Stimulated activated CD4-positive, alpha-beta T cell treated with anti-CD3 and anti-CD28 coated beads, Interleukin-4, amount 100 ng/mL, for 48 hours (primary cell): ENCODE data around the gene PRIM2.
"Not testable (repeated sequence)": the region's sequence is repeated elsewhere in the genome, so short reads cannot be mapped to it uniquely, and the experiment has no call there.

Experiments used
- DNase-seq, 2 donors: peaks; one replicate each; pipeline ENCODE4 v3.0.0-alpha.2; 2020; ENCODE audit warnings: low read depth in 2 of 2

The PRIM2 gene

DNA sequence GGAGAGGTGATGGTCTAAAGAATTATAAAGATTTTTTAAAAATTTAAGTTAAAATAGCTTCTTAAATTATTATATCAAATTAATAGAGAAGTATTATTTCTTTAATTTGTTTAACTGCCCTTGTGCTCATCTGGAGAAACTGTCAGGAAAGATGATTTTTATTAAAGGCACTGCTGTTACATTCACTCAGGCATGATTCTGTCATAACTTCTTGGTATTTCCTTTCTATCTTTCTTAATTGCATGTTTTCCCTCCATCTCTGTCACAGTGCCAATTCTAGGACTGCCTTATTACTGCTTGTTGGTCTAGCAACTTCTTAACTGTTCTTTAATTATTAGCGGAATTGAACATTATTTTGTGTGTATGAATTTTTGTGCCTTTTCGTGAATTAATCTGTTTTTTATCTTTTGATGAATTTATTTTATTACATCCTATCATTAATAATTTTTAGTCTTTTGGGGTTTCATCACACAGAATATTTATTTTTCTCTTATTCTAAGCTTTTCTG lies 47.7 kb downstream of the PRIM2 start:
- not testable (repeated sequence) for DNase-seq

GRCh38 chr6:57368965-57369731 lies 51.7 kb downstream of the PRIM2 start:
- DNase-seq: not testable (repeated sequence)

GRCh38 chr6:57371779-57372178 lies 54.3 kb downstream of the PRIM2 start:
- DNase-seq: not testable (repeated sequence)

DNA sequence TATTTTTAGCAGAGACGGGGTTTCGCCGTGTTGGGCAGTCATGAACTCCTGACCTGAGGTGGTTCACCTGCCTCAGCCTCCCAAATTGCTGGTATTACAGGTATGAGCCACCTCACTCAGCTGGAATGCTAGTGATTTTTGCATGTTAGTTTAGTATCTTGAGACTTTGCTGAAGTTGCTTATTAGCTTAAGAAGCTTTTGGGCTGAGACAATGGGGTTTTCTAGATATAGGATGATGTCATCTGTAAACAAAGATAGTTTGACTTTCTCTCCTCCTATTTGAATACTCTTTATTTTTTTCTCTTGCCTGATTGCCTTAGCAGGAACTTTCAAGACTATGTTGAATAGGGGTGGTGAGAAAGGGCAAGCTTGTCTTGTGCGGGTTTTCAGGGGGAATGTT lies 57.3 kb downstream of the PRIM2 start:
- DNase-seq: not testable (repeated sequence)

GRCh38 chr6:57376083-57376482 lies 58.7 kb downstream of the PRIM2 start:
- not testable (repeated sequence) for DNase-seq

GRCh38 chr6:57389038-57389592 lies 71.7 kb downstream of the PRIM2 start:
- not testable (repeated sequence) for DNase-seq

GRCh38 chr6:57390818-57391217 lies 73.4 kb downstream of the PRIM2 start:
- not testable (repeated sequence) for DNase-seq

- not testable (repeated sequence) for DNase-seq
These were observed 74.6 kb downstream of the PRIM2 start for GRCh38 chr6:57392047-57392446.

- DNase-seq: not testable (repeated sequence)
These were observed 101.9 kb downstream of the PRIM2 start for GRCh38 chr6:57419341-57419740.

GRCh38 chr6:57421503-57421902 lies 104.1 kb downstream of the PRIM2 start:
- no peak for DNase-seq

DNA sequence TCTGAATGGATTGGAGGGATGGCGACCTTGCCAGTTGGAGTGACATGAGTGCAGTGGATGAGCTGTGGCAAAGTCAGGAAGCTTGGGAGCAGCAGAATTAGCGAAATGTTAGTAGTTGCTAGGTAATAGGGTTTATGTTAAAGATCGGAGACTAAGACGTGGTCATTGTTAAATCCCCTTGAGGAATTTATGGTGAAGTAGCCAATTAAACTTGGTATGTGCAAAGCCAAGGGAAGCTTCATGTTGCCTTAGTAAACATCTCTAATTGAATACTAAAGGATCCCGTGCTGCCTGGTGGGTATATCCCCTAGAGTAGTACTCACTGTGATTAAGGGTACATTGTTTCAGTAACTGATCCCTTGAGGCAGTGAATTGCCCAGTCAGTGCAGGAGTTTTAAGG lies 106.0 kb downstream of the PRIM2 start:
- DNase-seq: no peak

DNA sequence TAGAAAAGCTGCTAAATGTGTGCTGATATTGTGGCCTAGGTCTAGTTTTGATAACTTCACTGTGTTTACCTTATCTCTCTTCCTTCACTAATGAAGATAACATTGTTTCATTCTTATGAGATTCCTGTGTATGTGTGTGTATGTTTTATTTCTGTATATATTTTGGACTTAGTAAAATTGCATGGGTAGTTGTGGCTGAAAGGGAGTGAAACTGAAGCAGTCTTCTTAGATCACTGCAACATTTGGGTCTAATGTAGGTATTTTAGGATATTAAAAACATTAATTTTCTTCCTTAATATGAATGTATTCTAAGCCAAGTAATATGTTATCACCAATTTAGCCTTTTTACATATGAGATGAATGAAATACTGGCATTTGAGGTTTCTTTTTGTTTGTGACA lies 114.3 kb downstream of the PRIM2 start:
- DNase-seq: not testable (repeated sequence)

DNA sequence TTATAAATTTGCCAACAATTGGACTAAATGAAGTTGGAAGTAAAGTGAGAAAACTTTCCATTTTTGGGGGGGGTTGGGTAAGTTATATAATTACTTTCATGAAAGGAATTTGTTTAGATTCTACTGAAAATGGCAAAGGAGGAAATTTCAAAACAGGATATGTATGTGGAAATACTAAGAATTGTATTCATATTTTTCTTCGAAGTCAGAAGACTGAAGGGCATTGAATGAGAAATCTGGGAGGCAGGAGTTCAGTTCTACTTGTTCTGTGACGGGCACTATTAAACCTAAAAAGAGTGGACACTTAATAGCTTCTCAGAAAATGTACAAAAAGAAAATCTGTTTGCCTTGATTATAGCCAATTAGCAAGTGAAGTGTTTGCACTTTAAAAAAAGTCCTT lies 114.7 kb downstream of the PRIM2 start:
- no peak for DNase-seq

GRCh38 chr6:57432919-57433684 lies 115.7 kb downstream of the PRIM2 start:
- DNase-seq: no peak

GRCh38 chr6:57433790-57434189 lies 116.4 kb downstream of the PRIM2 start:
- not testable (repeated sequence) for DNase-seq

GRCh38 chr6:57434944-57435343 lies 117.5 kb downstream of the PRIM2 start:
- DNase-seq: no peak

GRCh38 chr6:57435475-57436160 lies 118.2 kb downstream of the PRIM2 start:
- no peak for DNase-seq

DNA sequence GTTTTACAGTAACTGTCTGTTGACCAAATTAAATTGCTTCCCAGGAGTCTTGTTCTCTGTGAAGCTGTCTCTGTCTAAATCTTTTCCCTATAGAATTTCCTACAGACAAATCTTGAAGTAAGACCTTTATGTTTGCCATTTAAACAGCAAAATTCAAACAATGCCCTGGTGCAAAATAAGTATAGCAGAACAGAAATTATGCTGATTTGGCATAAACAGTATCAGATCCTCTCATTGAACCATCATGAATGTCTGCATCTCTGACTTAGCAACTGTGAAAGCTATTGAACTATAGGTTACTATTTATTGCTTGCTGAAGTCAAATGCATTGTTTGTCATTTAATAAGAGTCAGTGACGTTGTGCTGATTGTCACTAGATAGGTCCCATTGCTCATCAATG lies 123.3 kb downstream of the PRIM2 start:
- DNase-seq: not testable (repeated sequence)

GRCh38 chr6:57442133-57442532 lies 124.7 kb downstream of the PRIM2 start:
- DNase-seq: not testable (repeated sequence)

DNA sequence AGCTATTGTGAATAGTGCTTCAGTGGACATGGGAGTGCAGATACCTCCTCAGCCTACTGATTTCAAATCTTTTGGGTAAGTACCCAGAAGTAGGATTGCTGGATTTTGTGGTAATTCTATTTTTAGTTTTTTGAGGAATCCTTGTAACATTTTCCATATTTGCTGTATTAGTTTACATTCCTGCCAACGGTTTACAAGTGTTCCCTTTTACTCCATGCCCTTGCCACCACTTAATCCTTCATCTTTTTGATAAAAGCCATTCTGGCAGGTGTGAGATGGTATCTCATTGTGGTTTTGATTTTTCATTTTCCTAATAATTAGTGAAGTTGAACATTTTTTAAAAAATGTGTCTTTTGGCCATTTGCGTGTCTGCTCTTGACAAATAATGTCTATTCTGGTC lies 125.8 kb downstream of the PRIM2 start:
- DNase-seq: not testable (repeated sequence)

DNA sequence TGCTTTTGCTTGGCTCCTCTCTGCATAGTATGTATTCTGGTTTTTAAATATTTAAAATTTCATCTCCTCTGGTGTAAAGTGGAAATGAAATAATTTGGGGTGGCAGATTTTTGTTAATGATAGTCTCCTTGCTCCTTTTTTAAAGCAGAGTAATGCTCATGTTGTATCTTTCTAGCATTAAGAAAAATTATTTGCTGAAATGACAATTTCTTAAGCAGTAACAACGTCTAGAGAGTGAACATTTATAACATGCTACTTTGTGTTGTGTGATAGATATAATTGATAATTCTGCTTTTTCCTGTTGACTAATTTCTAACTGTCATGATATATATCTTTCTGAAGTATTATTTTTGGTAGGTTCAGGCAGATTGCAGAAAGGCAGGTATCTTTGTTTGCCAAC lies 127.4 kb downstream of the PRIM2 start:
- DNase-seq: not testable (repeated sequence)

- DNase-seq: not testable (repeated sequence)
These were observed 127.9 kb downstream of the PRIM2 start for GRCh38 chr6:57445379-57445778.
